IPS DF 6.9 (cell line): ENCODE results near the gene SLIT3.

Experiments used
- DNase-seq: peaks from one replicate; pipeline ENCODE4 v3.0.0-alpha.2; 2013; ENCODE audit warnings: low read depth, low spot score
- H3K27ac ChIP-seq: one replicate; pipeline ENCODE4 v1.5.1; 2013; ENCODE audit warnings: low read length, control low read depth
- H3K27me3 ChIP-seq: 2 replicates; pipeline ENCODE4 v1.6.1; 2013; ENCODE audit warnings: mild to moderate bottlenecking, low read length; ENCODE audit not compliant: control insufficient read depth, insufficient read depth
- H3K36me3 ChIP-seq: 2 replicates; pipeline ENCODE4 v1.6.1; 2013; ENCODE audit warnings: low read length; ENCODE audit not compliant: control insufficient read depth, insufficient read depth
- H3K4me1 ChIP-seq: 2 replicates; pipeline ENCODE4 v1.6.1; 2013; ENCODE audit warnings: low read length; ENCODE audit not compliant: control insufficient read depth, insufficient read depth
- H3K4me3 ChIP-seq: 2 replicates; pipeline ENCODE4 v1.5.1; 2013; ENCODE audit warnings: mild to moderate bottlenecking, low read length
- H3K9me3 ChIP-seq: 2 replicates; pipeline ENCODE4 v1.6.1; 2013; ENCODE audit warnings: low read length, inconsistent platforms; ENCODE audit not compliant: control insufficient read depth, insufficient read depth
- WGBS: extraction: QIAGEN DNeasy Blood & Tissue Kit; methylation state at CpG from one replicate; pipeline ENCODE4 v1.1.7; 2013; ENCODE audit warnings: mixed read lengths, missing lambda C conversion rate; ENCODE audit not compliant: insufficient read length, insufficient coverage; 5-methylcytosine and 5-hydroxymethylcytosine counted together

The SLIT3 gene

DNA sequence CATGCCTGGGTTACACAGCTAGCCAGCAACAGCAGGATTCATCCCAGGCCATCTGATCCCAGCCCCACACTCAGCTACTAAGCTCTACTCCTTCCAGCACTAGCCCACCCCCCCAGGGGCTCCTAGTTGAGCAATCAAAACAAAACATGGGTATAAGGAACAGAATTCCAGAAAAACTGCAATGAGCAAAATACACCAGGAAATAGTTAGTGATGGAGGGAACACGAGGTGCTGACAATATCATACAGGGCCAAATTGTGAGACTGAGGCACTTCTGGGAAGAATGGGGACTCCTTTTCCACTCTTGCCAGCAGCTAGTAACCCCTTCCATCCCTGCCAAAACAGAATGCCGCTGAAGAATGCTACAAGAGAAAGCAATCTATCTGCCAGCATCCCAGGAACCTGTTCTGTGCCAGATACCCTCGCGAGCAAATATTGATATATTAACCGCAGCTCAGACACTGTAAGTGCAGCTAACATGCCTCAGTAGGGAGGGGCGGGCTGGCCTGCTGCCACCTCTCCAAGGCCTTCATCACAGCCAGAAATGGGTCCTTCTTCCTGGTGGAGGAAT, 161.4 kb downstream of the SLIT3 start:
- Histone ChIP-seq H3K36me3 (no peaks in the 10 kb centered on the region), H3K4me3 (no peak overlapping the region), H3K4me1 (no peaks in the 10 kb centered on the region), H3K9me3 (no peaks in the 10 kb centered on the region), H3K27me3 (no peaks in the 10 kb centered on the region), H3K27ac (no peak overlapping the region)
- WGBS = no CpG with 5 or more reads among the region's 6 CpGs
- DNase-seq = no peak

GRCh38 chr5:169133531-169133930, 167.4 kb downstream of the SLIT3 start:
- H3K27me3 ChIP-seq = no peaks in the 10 kb centered on the region
- H3K27ac ChIP-seq = no peak overlapping the region
- H3K36me3 ChIP-seq = no peaks in the 10 kb centered on the region
- no CpG with 5 or more reads among the region's 3 CpGs for WGBS
- DNase-seq = no peak
- H3K4me1 ChIP-seq = no peaks in the 10 kb centered on the region
- H3K4me3 ChIP-seq = no peak overlapping the region
- no peaks in the 10 kb centered on the region for H3K9me3 ChIP-seq

DNA sequence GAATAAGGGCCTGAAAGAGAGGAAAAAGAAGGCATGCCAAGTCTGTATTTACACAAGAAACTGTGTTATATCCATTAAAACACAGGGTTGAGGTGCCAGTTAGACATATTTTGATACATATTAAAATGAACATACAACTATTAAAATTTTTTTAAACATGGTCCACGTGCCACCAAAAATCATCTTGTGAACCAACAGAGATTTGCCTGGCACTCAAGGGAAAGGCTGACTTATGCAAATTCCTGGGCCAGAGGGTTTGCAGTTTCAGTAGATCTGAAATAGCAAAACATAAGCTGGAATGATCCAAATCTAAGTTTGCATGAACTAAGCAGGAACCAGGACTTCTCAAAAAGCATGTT, 168.7 kb downstream of the SLIT3 start:
- H3K27me3 ChIP-seq = no peaks in the 10 kb centered on the region
- H3K4me1 ChIP-seq = no peaks in the 10 kb centered on the region
- no CpG with 5 or more reads among the region's 1 CpG for WGBS
- H3K36me3 ChIP-seq = no peaks in the 10 kb centered on the region
- no peaks in the 10 kb centered on the region for H3K9me3 ChIP-seq
- no peak overlapping the region for H3K4me3 ChIP-seq
- DNase-seq = no peak
- no peak overlapping the region for H3K27ac ChIP-seq

DNA sequence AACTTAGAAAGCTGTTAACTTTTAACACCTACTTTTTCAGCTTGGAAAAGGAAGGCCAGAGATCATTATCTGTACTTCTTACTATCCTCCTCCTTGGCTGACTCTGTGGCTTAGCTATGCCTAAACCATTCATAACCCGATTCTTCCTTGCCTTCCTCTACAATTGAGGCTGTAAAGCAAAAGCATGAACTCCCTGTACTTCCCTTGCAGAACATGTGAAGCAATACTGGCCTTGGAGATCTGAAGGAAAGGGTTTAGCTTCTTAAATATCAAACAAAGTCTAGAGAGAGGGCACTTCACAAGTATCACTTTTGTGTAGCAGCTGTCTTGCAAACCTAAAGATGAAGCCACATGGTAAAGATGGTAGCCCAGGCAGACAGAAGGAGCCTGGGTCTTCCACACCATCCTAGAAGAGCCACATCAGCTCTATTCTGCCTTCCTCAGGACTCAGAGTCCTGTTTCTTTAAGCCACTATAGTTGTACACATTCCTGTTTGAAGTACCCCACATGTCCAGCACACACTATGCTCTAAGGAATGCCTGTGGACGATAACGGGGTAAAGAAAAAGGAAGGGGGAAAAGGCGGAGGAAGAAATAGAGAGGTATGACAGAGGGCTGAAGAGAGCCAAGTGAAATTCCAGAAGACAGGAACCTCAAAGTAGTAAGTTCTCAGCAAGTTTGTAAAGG, 169.2 kb downstream of the SLIT3 start:
- no peaks in the 10 kb centered on the region for H3K27me3 ChIP-seq

DNA sequence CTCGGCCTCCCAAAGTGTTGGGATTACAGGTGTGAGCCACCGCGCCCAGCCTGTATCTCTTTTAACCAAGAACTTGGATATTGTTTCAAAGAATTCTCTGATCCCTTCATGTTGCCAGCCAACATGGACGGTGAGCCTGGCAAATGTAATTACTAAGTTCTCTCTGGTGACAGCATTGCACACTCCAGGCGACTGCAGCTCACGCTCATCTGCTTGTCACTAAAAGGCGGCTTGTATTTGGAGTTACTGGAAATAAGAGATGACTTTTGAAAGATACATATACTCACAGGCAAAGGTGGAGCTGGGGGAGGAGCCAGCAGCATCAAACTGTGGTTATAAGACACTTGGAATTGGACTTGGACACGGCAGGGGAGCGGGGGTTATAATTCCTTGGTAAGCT, 172.3 kb downstream of the SLIT3 start:
- H3K27ac ChIP-seq = no peak overlapping the region
- no peaks in the 10 kb centered on the region for H3K27me3 ChIP-seq
- no peak for DNase-seq
- 0 out of 2 replicates have a peak, but pooled peaks cover 2% of the 10 kb centered on the region for H3K4me1 ChIP-seq
- no peaks in the 10 kb centered on the region for H3K36me3 ChIP-seq
- WGBS = no CpG with 5 or more reads among the region's 9 CpGs
- H3K4me3 ChIP-seq = no peak overlapping the region
- H3K9me3 ChIP-seq = no peaks in the 10 kb centered on the region

More for the DNA sequence above, 169.2 kb downstream of the SLIT3 start:
- H3K4me1 ChIP-seq = no peaks in the 10 kb centered on the region
- H3K9me3 ChIP-seq = no peaks in the 10 kb centered on the region
- H3K36me3 ChIP-seq = no peaks in the 10 kb centered on the region
- no peak for DNase-seq
- no peak overlapping the region for H3K4me3 ChIP-seq
- no peak overlapping the region for H3K27ac ChIP-seq
- WGBS = no CpG with 5 or more reads among the region's 4 CpGs

DNA sequence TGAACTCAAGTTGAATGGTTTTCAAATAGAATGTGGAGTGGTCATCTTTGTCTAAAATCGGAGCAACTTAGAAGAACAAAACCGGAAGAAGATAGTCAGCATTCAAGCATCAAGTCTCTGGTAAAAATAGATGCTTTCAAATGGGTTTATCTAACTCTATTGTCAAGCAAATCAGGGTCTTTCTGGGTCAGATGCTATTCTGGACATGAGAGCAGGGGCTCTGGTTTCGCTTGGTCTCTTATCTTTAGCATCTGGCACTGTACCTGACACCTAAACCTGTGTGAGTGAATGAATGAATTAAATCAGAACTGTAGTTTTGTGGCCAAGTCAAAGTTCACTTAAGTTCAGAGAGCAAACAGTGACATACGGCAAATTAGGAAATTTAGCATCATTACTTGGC, 173.5 kb downstream of the SLIT3 start:
- WGBS = no CpG with 5 or more reads among the region's 4 CpGs
- no peaks in the 10 kb centered on the region for H3K27me3 ChIP-seq
- H3K9me3 ChIP-seq = no peaks in the 10 kb centered on the region
- 0 out of 2 replicates have a peak, but pooled peaks cover 2% of the 10 kb centered on the region for H3K4me1 ChIP-seq
- no peak for DNase-seq
- no peak overlapping the region for H3K27ac ChIP-seq
- H3K4me3 ChIP-seq = no peak overlapping the region
- H3K36me3 ChIP-seq = no peaks in the 10 kb centered on the region

- Histone ChIP-seq H3K4me1 (0 out of 2 replicates have a peak, but pooled peaks cover 2% of the 10 kb centered on the region), H3K27me3 (no peaks in the 10 kb centered on the region), H3K36me3 (no peaks in the 10 kb centered on the region), H3K9me3 (no peaks in the 10 kb centered on the region), H3K27ac (no peak overlapping the region), H3K4me3 (no peak overlapping the region)
- no peak for DNase-seq
- WGBS = no CpG with 5 or more reads among the region's 3 CpGs
Measured at GRCh38 chr5:169126481-169127021, 174.4 kb downstream of the SLIT3 start.

GRCh38 chr5:169125571-169125970, 175.4 kb downstream of the SLIT3 start:
- Histone ChIP-seq H3K27ac (no peak overlapping the region), H3K36me3 (no peaks in the 10 kb centered on the region), H3K4me1 (0 out of 2 replicates have a peak, but pooled peaks cover 2% of the 10 kb centered on the region), H3K27me3 (no peaks in the 10 kb centered on the region), H3K4me3 (no peak overlapping the region), H3K9me3 (no peaks in the 10 kb centered on the region)
- no CpG with 5 or more reads among the region's 7 CpGs for WGBS
- DNase-seq = no peak

DNA sequence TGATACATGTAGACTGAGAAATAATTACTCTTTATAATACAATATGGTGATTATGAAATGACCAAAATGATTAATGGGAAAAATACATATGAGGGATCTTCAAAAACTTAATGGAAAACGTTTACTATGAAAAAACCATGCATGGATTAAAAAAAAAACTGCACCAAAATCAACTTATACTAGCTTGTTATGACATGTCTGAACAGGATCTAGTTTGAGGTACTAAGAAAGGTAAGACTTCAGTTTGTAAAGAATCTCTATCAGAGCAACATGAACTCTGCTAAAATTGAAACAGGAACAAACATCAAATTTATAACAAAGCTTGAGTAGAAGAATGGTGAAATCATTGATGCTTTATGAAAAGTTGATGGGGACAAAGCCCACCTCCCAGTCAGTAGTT, 178.0 kb downstream of the SLIT3 start:
- DNase-seq = no peak
- Histone ChIP-seq H3K27me3 (no peaks in the 10 kb centered on the region), H3K27ac (no peak overlapping the region), H3K36me3 (no peaks in the 10 kb centered on the region), H3K4me3 (no peak overlapping the region), H3K4me1 (0 out of 2 replicates have a peak, but pooled peaks cover 2% of the 10 kb centered on the region), H3K9me3 (no peaks in the 10 kb centered on the region)
- no CpG with 5 or more reads among the region's 1 CpG for WGBS

DNA sequence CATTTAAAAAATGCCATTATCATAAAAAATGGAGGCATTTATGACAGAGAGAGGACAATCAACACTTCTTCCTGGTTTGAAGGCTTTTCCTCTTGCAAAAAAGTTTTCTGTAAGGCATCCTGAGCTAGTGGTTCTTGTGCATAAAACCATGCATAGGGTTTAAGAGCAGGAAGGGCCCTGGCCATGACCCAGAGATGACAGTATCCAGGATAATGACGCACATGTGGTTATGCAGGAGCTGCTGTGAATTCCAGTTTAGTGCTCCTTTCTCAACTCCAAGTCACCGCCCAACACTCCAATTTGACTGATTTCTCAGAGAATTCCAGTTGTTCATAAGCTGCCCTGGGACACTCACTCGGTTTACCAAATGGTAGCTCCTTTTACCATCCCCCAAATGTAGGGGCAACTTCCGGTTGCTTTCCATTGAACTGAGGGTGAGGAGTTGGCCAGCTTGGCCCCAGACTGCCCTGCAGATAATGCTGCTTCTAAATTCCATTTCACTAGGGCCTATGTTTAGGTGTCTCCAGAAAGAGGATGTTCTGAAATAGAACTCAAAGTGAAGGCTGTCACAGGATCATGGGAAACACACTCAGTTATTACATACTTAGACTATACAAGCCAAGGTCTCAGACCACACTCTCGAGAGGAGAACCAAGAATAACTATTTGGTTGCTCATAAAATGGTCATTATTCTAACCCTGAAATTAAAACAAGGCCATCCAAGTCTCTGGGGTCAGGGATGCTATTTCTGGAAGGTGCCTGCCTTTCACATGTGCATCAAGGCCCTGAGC, 179.1 kb downstream of the SLIT3 start:
- no peak for DNase-seq
- no CpG with 5 or more reads among the region's 5 CpGs for WGBS
- H3K4me1 ChIP-seq = 0 out of 2 replicates have a peak, but pooled peaks cover 2% of the 10 kb centered on the region
- no peaks in the 10 kb centered on the region for H3K9me3 ChIP-seq
- H3K36me3 ChIP-seq = no peaks in the 10 kb centered on the region
- no peak overlapping the region for H3K4me3 ChIP-seq
- no peaks in the 10 kb centered on the region for H3K27me3 ChIP-seq
- no peak overlapping the region for H3K27ac ChIP-seq
